WERI-Rb-1 (cell line): Measurements from ENCODE around the gene AWAT2.

Source experiments
- DNase-seq: peaks from one replicate; pipeline ENCODE4 v3.0.0-alpha.2; 2020
- H3K27ac ChIP-seq: fragments of 250-450 bp; sonication (Bioruptor Pico); 2 replicates; pipeline ENCODE4 v1.5.1; 2020; ENCODE audit warnings: mild to moderate bottlenecking, moderate library complexity
- H3K27me3 ChIP-seq: fragments of 250-450 bp; sonication (Bioruptor Pico); 2 replicates; pipeline ENCODE4 v1.5.1; 2021; ENCODE audit warnings: mild to moderate bottlenecking, low read depth, moderate library complexity; ENCODE audit not compliant: insufficient read depth, severe bottlenecking
- H3K36me3 ChIP-seq: fragments of 250-450 bp; sonication (Bioruptor Pico); 2 replicates; pipeline ENCODE4 v1.5.1; 2020; ENCODE audit warnings: mild to moderate bottlenecking, moderate library complexity
- H3K4me3 ChIP-seq: 2 replicates; pipeline ENCODE4 v1.5.1; 2011; ENCODE audit warnings: low read depth, mild to moderate bottlenecking, control low read depth, low read length
- H3K9me3 ChIP-seq: fragments of 250-450 bp; sonication (Bioruptor Pico); 2 replicates; pipeline ENCODE4 v1.5.1; 2021; ENCODE audit warnings: mild to moderate bottlenecking, moderate library complexity; ENCODE audit not compliant: severe bottlenecking
- CTCF ChIP-seq: IDR thresholded peaks from 2 replicates; pipeline ENCODE4 v1.5.1; 2011; ENCODE audit warnings: low read depth, mild to moderate bottlenecking, control low read depth, inconsistent platforms, low read length

AWAT2 gene

GRCh38 chrX:70044541-70045245 is 5.0 kb downstream of the AWAT2 start:
- Histone ChIP-seq H3K27ac (no peak overlapping the region), H3K4me3 (no peak overlapping the region), H3K36me3 (no peaks in the 10 kb centered on the region), H3K9me3 (no peaks in the 10 kb centered on the region), H3K27me3 (peaks cover 5% of the 10 kb centered on the region)
- no peak for TF ChIP-seq CTCF
- no peak for DNase-seq

- Histone ChIP-seq H3K27ac (no peak overlapping the region), H3K27me3 (peaks cover 5% of the 10 kb centered on the region), H3K36me3 (no peaks in the 10 kb centered on the region), H3K4me3 (no peak overlapping the region), H3K9me3 (no peaks in the 10 kb centered on the region)
- no peak for TF ChIP-seq CTCF
- DNase-seq = no peak
These were observed 6.1 kb downstream of the AWAT2 start for GRCh38 chrX:70043685-70044084.

- H3K27ac ChIP-seq = no peak overlapping the region
- no peaks in the 10 kb centered on the region for H3K9me3 ChIP-seq
- TF ChIP-seq CTCF = no peak
- H3K36me3 ChIP-seq = no peaks in the 10 kb centered on the region
- peaks cover 9% of the 10 kb centered on the region for H3K27me3 ChIP-seq
- H3K4me3 ChIP-seq = no peak overlapping the region
- no peak for DNase-seq
These were observed 7.1 kb downstream of the AWAT2 start for GRCh38 chrX:70042399-70043371.

GRCh38 chrX:70041993-70042392 is 7.7 kb downstream of the AWAT2 start:
- DNase-seq = no peak
- Histone ChIP-seq H3K4me3 (no peak overlapping the region), H3K27ac (no peak overlapping the region), H3K27me3 (peaks cover 9% of the 10 kb centered on the region), H3K36me3 (no peaks in the 10 kb centered on the region), H3K9me3 (no peaks in the 10 kb centered on the region)
- TF ChIP-seq CTCF = no peak

GRCh38 chrX:70039758-70040157 is 10.0 kb downstream of the AWAT2 start:
- peaks cover 9% of the 10 kb centered on the region for H3K27me3 ChIP-seq
- no peak overlapping the region for H3K27ac ChIP-seq
- H3K36me3 ChIP-seq = no peaks in the 10 kb centered on the region
- no peak overlapping the region for H3K4me3 ChIP-seq
- H3K9me3 ChIP-seq = no peaks in the 10 kb centered on the region
- DNase-seq = no peak
- no peak for TF ChIP-seq CTCF
